Esophagus muscularis mucosa (tissue), 4 donors: ENCODE data around the gene TRAPPC12. TPM values are rescaled to one million over a fixed set of nuclear protein-coding genes. Genes with fewer than 3 reads are reported as not detected.

Experiments
- DNase-seq: peaks from one replicate; pipeline ENCODE4 v3.0.0-alpha.2; 2017; ENCODE audit errors: extremely low spot score
- H3K27ac ChIP-seq, 4 donors: fragments of 200-600 bp; sonication (generic); replicated peaks in 1 of 4; 1 replicate in 3 of 4; 2 replicates in 1 of 4; pipeline ENCODE4 v1.5.1; 2016 to 2019; ENCODE audit warnings: mild to moderate bottlenecking in 1 of 4
- H3K27me3 ChIP-seq, 4 donors: fragments of 200-600 bp; sonication (generic); one replicate each; pipeline versions ENCODE4 v1.5.1 to v1.6.0; 2016 to 2019
- H3K36me3 ChIP-seq, 4 donors: fragments of 200-600 bp; sonication (generic); one replicate each; pipeline ENCODE4 v1.5.1; 2016 to 2019
- H3K4me1 ChIP-seq, 4 donors: fragments of 200-600 bp; sonication (generic); one replicate each; pipeline ENCODE4 v1.5.1; 2016 to 2019
- H3K4me3 ChIP-seq, 4 donors: fragments of 200-600 bp; sonication (generic); 1 replicate in 2 of 4; 2 replicates in 2 of 4; pipeline ENCODE4 v1.5.1; 2016 to 2019; ENCODE audit warnings: mild to moderate bottlenecking in 4 of 4, moderate library complexity in 1 of 4
- H3K9me3 ChIP-seq, 4 donors: fragments of 200-600 bp; sonication (generic); 1 replicate in 3 of 4; 2 replicates in 1 of 4; pipeline ENCODE4 v1.5.1; 2016 to 2019
- CTCF ChIP-seq, 3 experiments: fragments of 200-600 bp in 2 of 3; fragments of 450-650 bp in 1 of 3; sonication (generic) in 2 of 3; IDR thresholded peaks; one replicate each; pipeline ENCODE4 v1.5.1; 2017 to 2019; ENCODE audit warnings: antibody characterized with exemption in 3 of 3, mild to moderate bottlenecking in 2 of 3, moderate library complexity in 1 of 3
- EP300 ChIP-seq: sonication (generic); formaldehyde crosslinking; IDR thresholded peaks from one replicate; pipeline ENCODE4 v1.6.1; 2017; ENCODE audit warnings: antibody characterized with exemption
- POLR2A ChIP-seq: fragments of 450-650 bp; IDR thresholded peaks from one replicate; pipeline ENCODE4 v1.6.1; 2017; ENCODE audit warnings: antibody characterized with exemption, moderate library complexity, mild to moderate bottlenecking, low read depth
- POLR2AphosphoS5 ChIP-seq, 2 donors: sonication (generic); formaldehyde crosslinking; IDR thresholded peaks; one replicate each; pipeline ENCODE4 v1.6.1; 2017; ENCODE audit warnings: antibody characterized with exemption in 2 of 2
- WGBS: methylation state at CpG from one replicate; pipeline ENCODE4 v1.1.5; 2018; 5-methylcytosine and 5-hydroxymethylcytosine counted together
- intact Hi-C: fragments of 100-400 bp; cut with DNase I; formaldehyde crosslinking; loops from one replicate; pipeline ENCODE4 v1.15.1; 2023
- total RNA-seq, 4 donors: library from RNA; depleted of rRNA; stranded (reverse); fragments of >200 nt; gene quantifications; one replicate each; pipeline versions ENCODE4 v1.1.0 to v1.2.1, GENCODE V29; 2016

Gene TRAPPC12
- total RNA-seq, 4 donors from 2014 or later, result 65.6 to 89.3 (median 72.6) TPM

GRCh38 chr2:3472296-3472695, 92.8 kb downstream of the TRAPPC12 start:
- Histone ChIP-seq H3K36me3 (peaks cover 12 to 62% (median 49%) of the 10 kb centered on the region in 4 donors), H3K4me3 (no peak overlapping the region), H3K27me3 (no peaks in the 10 kb centered on the region), H3K4me1 (peaks cover 32 to 47% (median 41%) of the 10 kb centered on the region in 4 donors), H3K9me3 (no peaks in the 10 kb centered on the region), H3K27ac (peak overlapping the region; percentile 83 to 88 (median 84))
- TF ChIP-seq EP300 (no peak), POLR2A (no peak), POLR2AphosphoS5 (IDR thresholded peaks at IDR 0.05) (no peak), CTCF (IDR thresholded peaks at IDR 0.05) (no peak)
- DNase-seq, result no peak
- intact Hi-C loops, result loop anchor here (5.0 kb wide), 1 partner anchor 45 kb away; the partner anchor contains the start of gene ADI1
- 87% methylated on average over 10 of the region's 10 CpGs for WGBS

- no peak for TF ChIP-seq CTCF (IDR thresholded peaks at IDR 0.05)
- 86% methylated on average over 10 of the region's 10 CpGs for whole genome bisulfite sequencing
- Histone ChIP-seq H3K27ac (peak overlapping the region in 3 of 4 donors; percentile 24 to 88 (median 84)), H3K27me3 (no peaks in the 10 kb centered on the region), H3K4me3 (no peak overlapping the region), H3K9me3 (no peaks in the 10 kb centered on the region), H3K36me3 (peaks cover 10 to 59% (median 47%) of the 10 kb centered on the region in 4 donors), H3K4me1 (peaks cover 32 to 46% (median 40%) of the 10 kb centered on the region in 4 donors)
- intact Hi-C loops, result loop anchor here (5.0 kb wide), 1 partner anchor 44 kb away; the partner anchor contains the start of gene ADI1
- no peak for DNase-seq
Observed at GRCh38 chr2:3472966-3473365, 93.5 kb downstream of the TRAPPC12 start.

- no peak for DNase-seq
- Histone ChIP-seq H3K27me3 (no peaks in the 10 kb centered on the region), H3K36me3 (peaks cover 16 to 64% (median 58%) of the 10 kb centered on the region in 4 donors), H3K4me1 (peaks cover 14 to 25% (median 19%) of the 10 kb centered on the region in 4 donors), H3K9me3 (no peaks in the 10 kb centered on the region), H3K4me3 (no peak overlapping the region), H3K27ac (peak overlapping the region in 3 of 4 donors; percentile 32 to 44 (median 42))
- WGBS, result 91% methylated on average over 28 of the region's 28 CpGs
- intact Hi-C loops, result no loop called here
- no peak for TF ChIP-seq CTCF (IDR thresholded peaks at IDR 0.05)
- TF ChIP-seq POLR2AphosphoS5 (IDR thresholded peaks at IDR 0.05), result no peak
- no peak for TF ChIP-seq POLR2A
- TF ChIP-seq EP300, result no peak
Observed at GRCh38 chr2:3475771-3476170, 96.3 kb downstream of the TRAPPC12 start.

GRCh38 chr2:3476321-3476984, 97.0 kb downstream of the TRAPPC12 start:
- Histone ChIP-seq H3K27me3 (no peaks in the 10 kb centered on the region), H3K9me3 (no peaks in the 10 kb centered on the region), H3K27ac (peak overlapping the region; percentile 20 to 44 (median 37)), H3K4me1 (peaks cover 7 to 19% (median 12%) of the 10 kb centered on the region in 4 donors), H3K4me3 (no peak overlapping the region), H3K36me3 (peaks cover 16 to 64% (median 59%) of the 10 kb centered on the region in 4 donors)
- 75% methylated on average over 14 of the region's 14 CpGs for WGBS
- no peak for DNase-seq
- intact Hi-C loops, result no loop called here
- no peak for TF ChIP-seq POLR2A
- no peak for TF ChIP-seq CTCF (IDR thresholded peaks at IDR 0.05)
- TF ChIP-seq POLR2AphosphoS5 (IDR thresholded peaks at IDR 0.05), result no peak
- TF ChIP-seq EP300, result no peak
